Measurements from ENCODE around the gene RMND5A.

Gene RMND5A

GRCh38 chr2:86769838-86770237 is 49.7 kb downstream of the RMND5A start:
- DNase-seq: no peak

GRCh38 chr2:86770816-86771301 is 50.8 kb downstream of the RMND5A start:
- DNase-seq: no peak

- DNase-seq: no peak
Observed at GRCh38 chr2:86772611-86773010, 52.5 kb downstream of the RMND5A start.

- DNase-seq: no peak
Observed at GRCh38 chr2:86774862-86775261, 54.8 kb downstream of the RMND5A start.

GRCh38 chr2:86775338-86775737 is 55.2 kb downstream of the RMND5A start:
- no peak for DNase-seq

GRCh38 chr2:86776532-86776931 is 56.4 kb downstream of the RMND5A start:
- no peak for DNase-seq

- no peak for DNase-seq
Observed at GRCh38 chr2:86778957-86779356, 58.9 kb downstream of the RMND5A start.

- no peak for DNase-seq
Observed at GRCh38 chr2:86779971-86780370, 59.9 kb downstream of the RMND5A start.

- DNase-seq: no peak
Observed at GRCh38 chr2:86781363-86781762, 61.3 kb downstream of the RMND5A start.

GRCh38 chr2:86782748-86783147 is 62.7 kb downstream of the RMND5A start:
- no peak for DNase-seq

GRCh38 chr2:86783615-86784339 is 63.7 kb downstream of the RMND5A start:
- no peak for DNase-seq

GRCh38 chr2:86785456-86785855 is 65.4 kb downstream of the RMND5A start:
- no peak for DNase-seq

GRCh38 chr2:86786001-86786536 is 66.0 kb downstream of the RMND5A start:
- no peak for DNase-seq

GRCh38 chr2:86787736-86788135 is 67.6 kb downstream of the RMND5A start:
- DNase-seq: no peak

- DNase-seq: no peak
Observed at GRCh38 chr2:86788165-86788564, 68.1 kb downstream of the RMND5A start.

- no peak for DNase-seq
Observed at GRCh38 chr2:86788881-86789686, 69.0 kb downstream of the RMND5A start.

GRCh38 chr2:86789687-86790133 is 69.6 kb downstream of the RMND5A start:
- DNase-seq: no peak

GRCh38 chr2:86790134-86790675 is 70.1 kb downstream of the RMND5A start:
- DNase-seq: no peak

GRCh38 chr2:86790676-86791572 is 70.8 kb downstream of the RMND5A start, which contains the start of gene CD8A:
Gene CD8A (minus strand): TSS chr2:86790913. CDS start chr2:86790825, 88 bp downstream.
- DNase-seq: no peak

GRCh38 chr2:86791573-86791972 is 71.5 kb downstream of the RMND5A start:
- no peak for DNase-seq

GRCh38 chr2:86793752-86794151 is 73.7 kb downstream of the RMND5A start:
- DNase-seq: no peak

- DNase-seq: no peak
Observed at GRCh38 chr2:86794861-86795260, 74.8 kb downstream of the RMND5A start.

All from NCI-H1694 (cell line).